HG02981 (cell line): ENCODE measurements around the gene ARTN.

ENCODE experiments used
- ATAC-seq: cut with Tn5 transposase; IDR thresholded peaks from one replicate; pipeline ENCODE4 v1.9.1; 2021; ENCODE audit warnings: mild to moderate bottlenecking, moderate library complexity; ENCODE audit not compliant: unreplicated experiment

The ARTN gene

DNA sequence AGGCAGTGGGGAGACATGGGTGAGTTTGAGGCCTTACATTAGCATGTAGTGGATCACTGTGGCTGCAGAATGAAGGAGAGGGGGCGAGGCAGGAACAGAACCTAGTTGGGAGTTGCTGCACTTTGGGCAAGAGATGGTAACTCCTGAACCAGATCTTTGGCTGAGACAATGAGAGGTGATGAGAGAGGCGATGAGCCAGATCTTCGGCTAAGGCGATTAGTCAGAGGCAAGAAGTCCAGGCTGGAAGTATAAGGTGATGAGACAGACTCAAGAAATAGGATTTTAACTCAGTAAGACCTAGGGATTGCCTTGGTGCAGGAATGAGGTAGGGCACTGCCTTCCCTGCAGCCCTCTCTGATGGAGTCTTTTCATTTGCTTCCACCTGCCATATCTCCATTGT, 9.1 kb upstream of the ARTN start:
- ATAC-seq, result no peak

DNA sequence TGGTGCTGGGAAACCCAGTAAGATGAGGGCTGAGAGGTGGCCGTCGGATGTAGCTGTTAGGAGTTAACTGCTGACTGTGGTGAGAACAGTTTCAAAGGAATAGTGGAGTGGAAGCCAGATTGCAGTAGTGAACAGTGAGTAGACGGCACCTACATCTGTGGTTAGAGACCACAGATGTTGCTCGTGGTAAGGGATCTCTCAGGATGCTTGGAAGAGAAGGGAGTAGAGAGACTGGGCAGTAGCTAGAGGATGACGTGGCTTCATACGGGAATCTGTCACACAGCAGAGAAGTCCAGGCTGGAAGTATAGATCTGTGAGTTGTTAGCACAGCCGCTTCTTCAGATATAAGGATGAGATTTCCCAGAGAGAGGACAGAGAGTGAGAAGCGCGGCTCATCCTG, 7.8 kb upstream of the ARTN start:
- ATAC-seq, result no peak

DNA sequence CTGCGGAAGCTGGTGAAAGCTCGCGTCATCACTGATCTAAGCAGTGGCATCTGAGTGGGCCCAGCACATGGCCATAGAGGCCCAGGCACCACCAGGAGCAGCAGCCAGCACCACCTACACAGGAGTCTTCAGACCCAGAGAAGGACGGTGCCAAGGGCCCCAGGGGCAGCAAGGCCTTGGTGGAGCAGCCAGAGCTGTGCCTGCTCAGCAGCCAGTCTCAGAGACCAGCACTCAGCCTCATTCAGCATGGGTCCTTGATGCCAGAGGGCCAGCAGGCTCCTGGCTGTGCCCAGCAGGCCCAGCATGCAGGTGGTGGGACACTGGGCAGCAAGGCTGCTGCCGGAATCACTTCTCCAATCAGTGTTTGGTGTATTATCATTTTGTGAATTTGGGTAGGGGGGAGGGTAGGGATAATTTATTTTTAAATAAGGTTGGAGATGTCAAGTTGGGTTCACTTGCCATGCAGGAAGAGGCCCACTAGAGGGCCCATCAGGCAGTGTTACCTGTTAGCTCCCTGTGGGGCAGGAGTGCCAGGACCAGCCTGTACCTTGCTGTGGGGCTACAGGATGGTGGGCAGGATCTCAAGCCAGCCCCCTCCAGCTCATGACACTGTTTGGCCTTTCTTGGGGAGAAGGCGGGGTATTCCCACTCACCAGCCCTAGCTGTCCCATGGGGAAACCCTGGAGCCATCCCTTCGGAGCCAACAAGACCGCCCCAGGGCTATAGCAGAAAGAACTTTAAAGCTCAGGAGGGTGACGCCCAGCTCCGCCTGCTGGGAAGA, 3.2 kb upstream of the ARTN start:
- no peak for ATAC-seq

DNA sequence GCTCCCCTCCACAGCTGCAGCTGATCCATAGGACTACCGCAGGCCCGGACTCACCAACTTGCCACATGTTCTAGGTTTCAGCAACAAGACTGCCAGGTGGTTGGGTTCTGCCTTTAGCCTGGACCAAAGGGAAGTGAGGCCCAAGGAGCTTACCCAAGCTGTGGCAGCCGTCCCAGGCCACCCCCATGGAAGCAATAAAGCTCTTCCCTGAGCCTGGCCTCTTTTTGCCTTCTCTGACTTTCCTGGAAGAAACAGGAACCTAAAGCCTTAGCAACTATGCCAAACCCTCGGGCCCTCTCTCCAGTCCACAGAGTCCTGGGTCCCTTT, 2.7 kb upstream of the ARTN start:
- ATAC-seq, result no peak

DNA sequence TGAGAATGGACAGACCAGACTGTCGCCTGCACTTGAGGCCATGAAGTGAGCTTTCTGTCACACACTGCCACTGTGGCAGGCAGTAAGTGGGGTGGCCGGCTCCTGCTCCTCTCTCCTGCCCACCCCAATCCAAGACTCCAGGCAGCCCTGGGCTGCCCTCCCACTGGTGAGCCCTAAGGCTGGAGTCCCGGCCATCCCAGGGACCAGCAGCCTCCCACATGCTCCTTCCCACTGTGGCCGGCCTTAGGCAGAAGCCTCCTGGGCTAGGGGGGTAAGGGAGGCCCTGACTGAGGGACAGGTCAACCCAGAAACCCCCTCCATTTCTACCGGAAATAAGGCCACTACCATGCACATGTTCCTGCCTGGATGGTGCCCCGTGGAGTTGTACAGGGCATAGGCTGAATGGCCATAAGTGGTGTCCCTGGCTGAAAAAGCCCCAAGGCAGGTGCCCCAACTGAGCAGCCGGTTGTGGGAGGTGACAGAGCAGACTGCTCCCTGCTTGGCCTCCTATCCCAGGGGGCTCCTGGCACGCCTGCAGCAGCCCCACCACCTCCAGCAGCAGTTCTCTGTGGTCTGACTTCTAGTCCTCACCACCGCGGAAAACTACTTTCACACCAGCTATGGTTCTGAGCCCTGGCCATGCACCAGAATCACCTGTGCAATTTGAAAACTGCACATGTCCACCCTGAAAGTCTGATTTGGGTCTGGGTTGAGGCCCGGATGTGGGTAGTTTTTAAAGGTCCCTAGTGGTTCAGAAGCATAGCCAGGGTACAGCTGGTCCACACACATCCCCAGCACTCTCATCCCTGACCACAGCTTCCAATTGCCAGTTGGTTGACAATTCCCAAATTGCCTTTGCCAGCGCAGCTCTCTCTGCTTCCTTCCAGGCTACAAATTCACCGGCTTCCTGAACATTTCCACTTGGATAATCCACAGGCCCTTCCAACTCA, 1.6 kb upstream of the ARTN start:
- no peak for ATAC-seq

DNA sequence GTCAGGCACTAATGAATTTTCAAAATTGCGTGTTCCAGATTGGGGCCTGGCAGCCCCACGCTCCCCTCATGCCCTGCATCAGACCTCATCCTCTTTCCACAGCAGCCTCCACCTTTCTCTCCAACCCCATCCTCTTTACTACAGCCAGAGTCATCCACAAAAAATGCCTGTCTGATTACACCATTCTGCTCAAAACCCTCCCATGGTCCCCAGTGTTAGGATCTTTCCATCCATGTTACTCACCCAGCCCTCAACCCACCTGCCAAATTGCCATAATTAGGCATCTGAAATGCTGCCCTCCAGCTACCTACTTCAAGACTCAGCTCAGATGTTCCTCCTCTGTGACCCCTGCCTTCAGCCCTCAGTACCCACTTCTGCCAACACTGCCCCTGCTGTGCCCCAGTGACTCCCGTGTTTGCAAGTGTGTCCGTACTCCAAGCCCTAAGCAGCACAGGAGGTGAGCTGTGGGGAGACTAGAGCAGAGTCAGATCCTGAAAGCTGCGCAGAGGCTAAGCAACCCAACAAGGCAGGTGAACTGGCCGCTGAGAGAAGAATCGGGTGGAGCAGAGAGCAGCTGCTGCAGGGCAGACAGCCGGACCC, 715 bp upstream of the ARTN start:
- ATAC-seq, result no peak

DNA sequence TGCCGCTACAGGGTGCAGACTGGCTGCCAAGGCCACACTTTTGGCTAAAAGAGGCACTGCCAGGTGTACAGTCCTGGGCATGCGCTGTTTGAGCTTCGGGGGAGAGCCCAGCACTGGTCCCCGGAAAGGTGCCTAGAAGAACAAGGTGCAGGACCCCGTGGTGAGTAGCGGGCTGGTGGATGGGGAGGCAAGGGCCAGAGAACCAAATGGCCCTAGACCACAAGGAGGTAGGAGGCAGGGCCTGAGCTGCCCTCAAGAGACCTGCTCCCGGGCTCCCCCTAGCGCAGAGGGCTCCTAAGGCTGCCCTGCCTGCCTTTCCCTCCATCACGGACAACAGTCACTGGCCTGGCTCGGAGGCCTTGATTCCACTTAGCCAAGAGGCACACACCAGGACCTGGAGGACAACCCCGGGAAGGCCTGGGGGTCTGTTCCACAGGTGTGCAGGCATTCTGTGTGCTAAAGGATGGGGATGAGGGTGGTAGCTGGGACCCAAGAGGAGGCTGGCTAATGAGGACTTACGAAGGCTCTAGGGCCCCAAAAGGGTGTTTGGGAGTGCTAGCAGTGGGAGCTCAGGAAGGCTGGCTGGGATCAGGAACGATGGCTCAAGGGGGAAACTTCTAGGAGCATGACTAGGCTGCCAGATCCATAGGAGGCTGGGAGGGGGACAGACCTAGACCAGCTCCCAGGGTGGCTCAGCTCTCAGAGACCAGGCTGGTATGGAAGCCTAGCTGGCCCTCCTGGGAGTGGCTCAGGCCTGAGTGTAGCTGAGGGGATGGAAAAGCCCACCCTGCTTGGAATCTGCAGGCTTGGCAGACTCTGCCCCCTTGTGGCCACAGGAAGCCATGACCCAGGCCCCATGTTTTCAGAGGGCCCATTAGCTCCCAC, 742 bp downstream of the ARTN start:
- ATAC-seq, result no peak

DNA sequence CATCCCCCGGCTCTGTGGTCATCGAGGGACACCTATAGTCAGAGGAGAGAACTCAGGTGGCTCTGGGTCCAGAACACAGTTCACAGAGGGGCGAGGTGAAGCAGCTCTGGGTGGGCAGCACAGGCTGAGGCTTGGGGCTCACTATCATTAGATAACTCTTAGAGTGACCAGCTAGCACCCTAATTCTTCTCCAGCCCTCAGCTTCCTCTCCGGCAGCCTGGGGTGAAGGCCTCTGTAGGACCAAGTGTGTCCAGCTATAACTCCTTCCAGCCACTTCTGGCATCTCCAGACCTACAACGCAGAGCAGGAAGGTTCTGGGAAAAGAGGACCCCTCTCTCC, 1.4 kb downstream of the ARTN start:
- ATAC-seq, result no peak

DNA sequence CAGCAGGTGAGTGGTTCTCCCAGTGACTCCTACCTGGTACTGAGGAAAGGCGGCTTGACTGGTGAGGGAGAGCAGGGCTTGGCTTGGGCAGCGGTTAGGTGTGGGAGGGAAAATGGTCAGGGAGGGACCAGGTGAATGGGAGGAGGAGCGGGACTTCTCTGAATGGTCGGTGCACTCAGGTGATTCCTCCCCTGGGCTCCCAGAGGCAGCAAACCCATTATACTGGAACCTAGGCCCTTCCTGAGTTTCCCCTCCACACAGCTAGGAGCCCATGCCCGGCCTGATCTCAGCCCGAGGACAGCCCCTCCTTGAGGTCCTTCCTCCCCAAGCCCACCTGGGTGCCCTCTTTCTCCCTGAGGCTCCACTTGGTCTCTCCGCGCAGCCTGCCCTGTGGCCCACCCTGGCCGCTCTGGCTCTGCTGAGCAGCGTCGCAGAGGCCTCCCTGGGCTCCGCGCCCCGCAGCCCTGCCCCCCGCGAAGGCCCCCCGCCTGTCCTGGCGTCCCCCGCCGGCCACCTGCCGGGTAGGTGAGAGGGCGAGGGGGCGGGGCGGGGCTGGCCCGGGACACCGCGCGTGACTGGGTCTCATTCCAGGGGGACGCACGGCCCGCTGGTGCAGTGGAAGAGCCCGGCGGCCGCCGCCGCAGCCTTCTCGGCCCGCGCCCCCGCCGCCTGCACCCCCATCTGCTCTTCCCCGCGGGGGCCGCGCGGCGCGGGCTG, 2.3 kb downstream of the ARTN start:
- ATAC-seq, result no peak

DNA sequence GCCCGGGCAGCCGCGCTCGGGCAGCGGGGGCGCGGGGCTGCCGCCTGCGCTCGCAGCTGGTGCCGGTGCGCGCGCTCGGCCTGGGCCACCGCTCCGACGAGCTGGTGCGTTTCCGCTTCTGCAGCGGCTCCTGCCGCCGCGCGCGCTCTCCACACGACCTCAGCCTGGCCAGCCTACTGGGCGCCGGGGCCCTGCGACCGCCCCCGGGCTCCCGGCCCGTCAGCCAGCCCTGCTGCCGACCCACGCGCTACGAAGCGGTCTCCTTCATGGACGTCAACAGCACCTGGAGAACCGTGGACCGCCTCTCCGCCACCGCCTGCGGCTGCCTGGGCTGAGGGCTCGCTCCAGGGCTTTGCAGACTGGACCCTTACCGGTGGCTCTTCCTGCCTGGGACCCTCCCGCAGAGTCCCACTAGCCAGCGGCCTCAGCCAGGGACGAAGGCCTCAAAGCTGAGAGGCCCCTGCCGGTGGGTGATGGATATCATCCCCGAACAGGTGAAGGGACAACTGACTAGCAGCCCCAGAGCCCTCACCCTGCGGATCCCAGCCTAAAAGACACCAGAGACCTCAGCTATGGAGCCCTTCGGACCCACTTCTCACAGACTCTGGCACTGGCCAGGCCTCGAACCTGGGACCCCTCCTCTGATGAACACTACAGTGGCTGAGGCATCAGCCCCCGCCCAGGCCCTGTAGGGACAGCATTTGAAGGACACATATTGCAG, 3.0 kb downstream of the ARTN start:
- ATAC-seq, result no peak

DNA sequence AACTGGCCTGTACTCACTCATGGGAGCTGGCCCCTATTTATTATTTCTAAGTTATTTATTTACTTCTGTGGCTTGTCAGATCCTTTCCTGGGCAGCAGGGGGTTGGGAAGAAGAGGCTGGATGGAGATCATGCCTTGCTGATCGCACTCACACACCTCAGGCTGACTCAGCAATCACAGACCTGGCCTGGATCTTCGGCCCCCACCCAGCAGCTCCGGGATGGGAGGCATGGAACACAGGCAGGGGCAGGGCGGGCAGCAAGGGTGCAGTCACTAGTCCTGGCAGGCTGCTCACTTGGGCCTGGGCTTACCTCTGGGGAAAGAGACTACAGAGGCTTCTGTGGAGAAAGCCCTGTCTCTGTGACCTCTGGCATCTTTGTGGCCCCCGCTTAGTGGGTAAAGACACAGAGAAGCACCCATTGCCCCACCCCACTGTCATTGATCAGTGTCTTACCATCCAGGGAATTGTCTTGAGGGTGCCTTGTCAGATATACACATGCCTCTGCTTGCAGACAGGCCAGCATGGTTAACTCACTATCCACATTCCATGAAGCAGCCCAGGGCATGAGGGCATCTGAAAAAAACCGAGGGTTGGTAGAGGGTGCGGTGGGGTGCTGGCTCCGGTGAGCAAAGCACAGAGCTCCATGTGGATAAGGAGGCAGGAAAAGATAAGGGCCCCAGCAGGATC, 3.7 kb downstream of the ARTN start:
- ATAC-seq, result no peak

DNA sequence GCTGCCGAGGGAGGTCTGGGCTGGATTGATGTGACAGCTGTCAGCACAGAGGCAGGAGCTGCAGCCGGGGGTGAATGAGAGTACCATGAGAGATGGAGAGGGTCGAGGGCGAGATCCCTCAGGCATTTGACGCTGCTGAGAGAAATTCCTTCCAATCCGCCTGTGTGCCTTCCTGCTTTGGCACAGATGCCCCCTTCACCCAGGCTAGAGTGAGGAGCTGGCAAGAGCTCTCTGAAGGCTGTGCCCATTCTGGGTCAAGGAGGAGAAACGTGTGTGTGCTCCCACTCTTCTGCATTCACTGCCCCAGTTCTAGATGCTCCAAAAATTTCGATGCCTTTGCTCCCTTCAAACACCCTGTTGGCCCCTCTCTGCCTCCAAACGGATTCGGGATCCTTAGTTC, 4.8 kb downstream of the ARTN start:
- no peak for ATAC-seq

DNA sequence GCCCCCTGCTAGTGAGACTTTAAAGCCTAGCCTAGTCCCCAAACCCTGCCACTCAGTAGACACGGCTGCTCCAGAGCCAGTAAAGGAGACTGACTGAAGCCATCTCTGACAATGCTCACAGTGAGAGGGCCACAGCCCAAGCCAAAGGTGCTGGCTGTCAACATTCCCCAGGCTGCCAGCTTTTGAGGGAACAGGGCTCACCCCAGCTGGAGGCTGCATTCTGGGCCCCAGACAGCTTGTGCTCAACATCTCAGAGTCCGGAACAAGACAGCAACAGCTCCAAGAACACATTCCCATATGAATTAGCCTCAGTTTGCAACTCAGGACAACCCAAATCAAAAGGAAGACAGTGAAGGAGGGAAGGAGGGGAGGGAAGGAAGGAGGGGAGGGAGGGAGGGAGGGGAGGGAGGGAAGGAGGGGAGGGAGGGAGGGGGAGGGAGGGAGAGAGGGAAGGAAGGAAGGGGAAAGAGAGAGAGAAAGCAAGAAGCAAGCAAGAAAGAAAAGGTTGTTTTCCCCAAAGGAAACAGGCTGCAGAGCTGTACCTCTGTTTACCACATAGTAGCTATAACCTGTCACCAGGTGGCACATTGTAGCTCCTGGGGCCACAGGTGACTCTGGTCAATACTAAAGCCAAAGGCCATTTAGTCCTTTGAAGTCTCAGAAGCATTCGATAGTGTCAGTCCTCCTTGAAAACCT, 5.4 kb downstream of the ARTN start:
- ATAC-seq, result no peak

DNA sequence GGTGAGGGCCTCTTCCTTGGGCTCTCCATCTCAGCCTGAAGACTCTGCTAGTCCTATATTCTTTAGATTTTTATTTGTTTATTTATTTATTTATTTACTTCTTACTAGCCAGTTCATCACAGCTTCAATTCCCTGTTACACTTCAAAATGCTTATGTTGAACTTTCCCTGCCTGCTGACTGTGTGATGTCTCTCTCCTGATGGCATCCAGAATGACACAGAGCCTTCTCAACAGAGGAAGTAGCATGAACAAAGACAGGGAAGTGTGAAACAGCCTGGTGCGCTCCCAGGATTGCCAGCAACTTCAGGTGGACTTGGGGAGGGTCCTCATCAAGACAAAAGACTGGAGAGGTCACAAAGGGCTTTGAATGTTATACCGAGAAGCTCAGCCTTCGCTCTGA, 8.8 kb downstream of the ARTN start:
- ATAC-seq, result no peak

DNA sequence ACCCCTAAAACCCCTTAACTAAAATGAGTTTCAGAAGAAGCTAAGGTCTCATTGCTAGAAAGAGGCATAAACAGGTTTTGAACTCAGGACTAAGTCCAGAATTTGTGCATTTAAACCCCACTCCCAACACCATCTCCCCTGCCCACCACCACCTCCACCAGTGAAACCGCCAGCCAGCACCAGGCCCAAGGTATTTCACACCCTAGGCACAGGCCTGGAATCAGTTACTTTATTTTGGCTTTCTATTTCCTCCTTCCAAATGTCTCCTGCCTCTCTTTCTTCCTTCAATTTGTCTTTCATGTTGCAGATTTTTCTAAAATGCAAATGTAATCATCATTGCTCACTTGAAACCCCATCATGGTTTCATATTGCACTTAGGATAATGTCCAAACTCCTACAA, 11.3 kb downstream of the ARTN start:
- no peak for ATAC-seq

DNA sequence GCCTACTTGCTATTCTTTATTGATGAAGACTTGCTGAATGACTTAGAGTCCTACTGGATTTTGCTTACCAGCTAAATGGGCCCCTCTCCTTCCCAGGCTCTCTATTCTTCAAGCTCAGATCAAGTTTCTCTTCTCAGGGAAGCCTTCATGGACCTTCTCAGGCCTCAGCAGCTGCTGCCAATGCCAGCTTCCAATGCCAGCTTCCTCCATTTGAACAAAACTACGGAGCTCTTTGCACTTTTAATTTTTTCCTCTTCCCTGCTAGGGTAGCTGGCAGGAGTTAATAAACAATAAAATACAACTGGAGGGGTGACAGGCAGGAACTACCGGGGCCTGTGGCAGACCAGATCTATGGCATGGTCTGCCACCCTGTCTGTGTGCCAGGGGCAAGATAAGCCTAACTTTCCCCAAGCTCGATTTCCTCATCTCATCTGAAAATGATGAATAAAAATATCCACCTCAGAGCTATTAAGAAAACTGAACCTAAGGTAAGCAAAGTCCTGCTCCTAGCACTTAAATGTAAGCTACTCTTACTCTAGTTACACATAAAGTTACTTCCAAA, 12.2 kb downstream of the ARTN start:
- no peak for ATAC-seq

DNA sequence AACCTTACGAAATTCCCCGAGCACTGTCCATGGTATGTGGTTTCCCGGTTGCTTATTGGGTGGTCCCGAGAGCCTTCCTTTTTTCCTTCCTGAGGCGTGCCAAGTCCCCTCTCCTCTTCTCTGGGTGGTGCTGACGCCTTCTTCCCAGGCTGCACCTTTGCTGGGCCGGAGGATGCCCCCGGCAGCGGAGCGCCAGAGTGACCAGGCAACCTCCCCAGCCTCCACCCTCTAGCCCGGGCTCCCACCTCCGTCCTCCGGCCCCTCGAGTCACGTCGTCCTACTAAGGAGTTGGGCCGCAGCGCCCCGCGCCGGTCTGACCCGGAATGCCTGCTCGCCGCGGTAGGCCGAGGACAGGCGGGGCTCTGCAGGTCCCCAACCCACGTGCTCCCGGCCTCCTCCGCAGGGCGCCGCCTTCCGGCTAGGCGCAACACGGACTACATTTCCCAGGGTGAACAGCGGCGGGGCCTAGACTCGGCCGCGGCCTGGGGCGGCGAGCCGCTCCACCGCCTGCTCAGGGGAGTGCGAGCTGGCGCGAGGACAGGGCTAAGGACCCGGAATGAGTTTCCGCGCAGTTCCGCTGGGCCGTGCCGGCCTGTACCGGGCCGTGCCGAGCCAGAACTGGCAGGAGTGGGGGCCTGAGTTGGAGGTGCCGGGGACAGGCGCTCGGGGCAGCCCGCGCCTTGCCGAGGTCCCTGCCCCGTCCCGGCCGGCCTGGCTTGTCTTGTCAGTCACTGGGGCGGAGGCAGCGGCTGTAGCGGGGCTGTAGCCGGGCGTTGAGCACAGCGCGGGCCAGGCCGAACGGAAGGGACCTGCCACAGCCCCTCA, 12.8 kb downstream of the ARTN start, which contains the start of gene IPO13:
TSS of gene IPO13 (plus strand) at position 715 of the 825 bp plus-strand sequence. CDS start 651 bp downstream, outside the sequence.
- peak; percentile 92 for ATAC-seq
